GM19455 (cell line): ENCODE measurements around the gene TGFBI.

Experiments used
- ATAC-seq: cut with Tn5 transposase; IDR thresholded peaks from one replicate; pipeline ENCODE4 v1.9.1; 2021; ENCODE audit not compliant: unreplicated experiment

The TGFBI gene

GRCh38 chr5:136025900-136026299, 2.9 kb upstream of the TGFBI start:
- no peak for ATAC-seq

- ATAC-seq: no peak
These were observed 2.2 kb upstream of the TGFBI start for GRCh38 chr5:136026636-136027035.

GRCh38 chr5:136027311-136027710, 1.5 kb upstream of the TGFBI start:
- ATAC-seq: no peak

- no peak for ATAC-seq
These were observed 698 bp upstream of the TGFBI start for GRCh38 chr5:136028090-136028489.

GRCh38 chr5:136030252-136030651, 1.5 kb downstream of the TGFBI start:
- no peak for ATAC-seq

GRCh38 chr5:136030956-136031611, 2.3 kb downstream of the TGFBI start:
- peak; percentile 85 for ATAC-seq

GRCh38 chr5:136031711-136032110, 2.9 kb downstream of the TGFBI start:
- ATAC-seq: peak; percentile 14

- ATAC-seq: no peak
These were observed 3.8 kb downstream of the TGFBI start for GRCh38 chr5:136032564-136032963.

- no peak for ATAC-seq
These were observed 4.4 kb downstream of the TGFBI start for GRCh38 chr5:136033234-136033633.

GRCh38 chr5:136033848-136034247, 5.1 kb downstream of the TGFBI start:
- ATAC-seq: no peak

- ATAC-seq: no peak
These were observed 5.7 kb downstream of the TGFBI start for GRCh38 chr5:136034492-136034891.

- no peak for ATAC-seq
These were observed 6.2 kb downstream of the TGFBI start for GRCh38 chr5:136034984-136035383.

GRCh38 chr5:136035837-136036236, 7.0 kb downstream of the TGFBI start:
- ATAC-seq: no peak

GRCh38 chr5:136036293-136036911, 7.6 kb downstream of the TGFBI start:
- ATAC-seq: no peak

GRCh38 chr5:136037001-136037705, 8.4 kb downstream of the TGFBI start:
- ATAC-seq: peak; percentile 45

- no peak for ATAC-seq
These were observed 9.8 kb downstream of the TGFBI start for GRCh38 chr5:136038635-136039034.

- no peak for ATAC-seq
These were observed 10.4 kb downstream of the TGFBI start for GRCh38 chr5:136039202-136039601.

GRCh38 chr5:136040746-136041415, 12.1 kb downstream of the TGFBI start:
- ATAC-seq: no peak

- ATAC-seq: no peak
These were observed 13.4 kb downstream of the TGFBI start for GRCh38 chr5:136042156-136042555.

GRCh38 chr5:136042665-136043121, 13.9 kb downstream of the TGFBI start:
- ATAC-seq: no peak

- no peak for ATAC-seq
These were observed 14.8 kb downstream of the TGFBI start for GRCh38 chr5:136043551-136043950.
